Measurements from ENCODE around the gene PRR5. TPM values are rescaled to one million over a fixed set of nuclear protein-coding genes. Genes with fewer than 3 reads are reported as not detected.

Gene PRR5
- polyA plus RNA-seq, 4 donors = 37.0 to 80.5 (median 61.8) TPM

GRCh38 chr22:44727709-44728108 lies 25.7 kb downstream of the PRR5 start:
- H3K27me3 ChIP-seq (ENCODE audit: control insufficient read depth in 3 of 3, insufficient read depth in 3 of 3, low read length in 3 of 3) = no peaks in the 10 kb centered on the region
- H3K27ac ChIP-seq (ENCODE audit: low read depth in 1 of 3, low read length in 2 of 3) = no peak overlapping the region
- H3K4me3 ChIP-seq (ENCODE audit: low read depth in 1 of 3, low read length in 3 of 3) = no peak overlapping the region
- peaks cover 0 to 29% (median 0%) of the 10 kb centered on the region in 3 donors for H3K4me1 ChIP-seq (ENCODE audit: control insufficient read depth in 3 of 3, insufficient read depth in 2 of 3, low read depth in 1 of 3, low read length in 2 of 3)
- WGBS, 3 donors = 83 to 92% (median 85%) methylated on average over 12 to 13 of the region's 13 CpGs
- peaks cover 0 to 82% (median 3%) of the 10 kb centered on the region in 3 donors for H3K36me3 ChIP-seq (ENCODE audit: control insufficient read depth in 3 of 3, insufficient read depth in 2 of 3, low read depth in 1 of 3, low read length in 3 of 3)
- no peaks in the 10 kb centered on the region for H3K9me3 ChIP-seq (ENCODE audit: control insufficient read depth in 2 of 2, insufficient read depth in 1 of 2, low read depth in 1 of 2, low read length in 1 of 2)
- DNase-seq (no peak), FAIRE-seq (no peak)

GRCh38 chr22:44728761-44729324 lies 26.8 kb downstream of the PRR5 start:
- Histone ChIP-seq H3K27ac (ENCODE audit: low read depth in 1 of 3, low read length in 2 of 3) (peak overlapping the region in 2 of 3 donors; percentile 24 to 72), H3K9me3 (ENCODE audit: control insufficient read depth in 2 of 2, insufficient read depth in 1 of 2, low read depth in 1 of 2, low read length in 1 of 2) (no peaks in the 10 kb centered on the region), H3K4me1 (ENCODE audit: control insufficient read depth in 3 of 3, insufficient read depth in 2 of 3, low read depth in 1 of 3, low read length in 2 of 3) (peaks cover 0 to 29% (median 0%) of the 10 kb centered on the region in 3 donors), H3K4me3 (ENCODE audit: low read depth in 1 of 3, low read length in 3 of 3) (no peak overlapping the region), H3K27me3 (ENCODE audit: control insufficient read depth in 3 of 3, insufficient read depth in 3 of 3, low read length in 3 of 3) (no peaks in the 10 kb centered on the region), H3K36me3 (ENCODE audit: control insufficient read depth in 3 of 3, insufficient read depth in 2 of 3, low read depth in 1 of 3, low read length in 3 of 3) (peaks cover 0 to 88% (median 3%) of the 10 kb centered on the region in 3 donors)
- 57 to 71% (median 59%) methylated on average over 21 of the region's 21 CpGs for WGBS, 3 donors
- peak in 1 of 2 donors; percentile 68 for DNase-seq
- FAIRE-seq = no peak

GRCh38 chr22:44729391-44730021 lies 27.5 kb downstream of the PRR5 start:
- H3K36me3 ChIP-seq (ENCODE audit: control insufficient read depth in 3 of 3, insufficient read depth in 2 of 3, low read depth in 1 of 3, low read length in 3 of 3) = peaks cover 0 to 87% (median 3%) of the 10 kb centered on the region in 3 donors
- no peaks in the 10 kb centered on the region for H3K27me3 ChIP-seq (ENCODE audit: control insufficient read depth in 3 of 3, insufficient read depth in 3 of 3, low read length in 3 of 3)
- H3K4me3 ChIP-seq (ENCODE audit: low read depth in 1 of 3, low read length in 3 of 3) = no peak overlapping the region
- peaks cover 0 to 29% (median 0%) of the 10 kb centered on the region in 3 donors for H3K4me1 ChIP-seq (ENCODE audit: control insufficient read depth in 3 of 3, insufficient read depth in 2 of 3, low read depth in 1 of 3, low read length in 2 of 3)
- FAIRE-seq (no peak), DNase-seq (peak in 1 of 2 donors; percentile 56)
- H3K27ac ChIP-seq (ENCODE audit: low read depth in 1 of 3, low read length in 2 of 3) = peak overlapping the region in 2 of 3 donors; percentile 24 to 72
- WGBS, 3 donors = 52 to 87% (median 82%) methylated on average over 37 to 39 of the region's 39 CpGs
- no peaks in the 10 kb centered on the region for H3K9me3 ChIP-seq (ENCODE audit: control insufficient read depth in 2 of 2, insufficient read depth in 1 of 2, low read depth in 1 of 2, low read length in 1 of 2)

DNA sequence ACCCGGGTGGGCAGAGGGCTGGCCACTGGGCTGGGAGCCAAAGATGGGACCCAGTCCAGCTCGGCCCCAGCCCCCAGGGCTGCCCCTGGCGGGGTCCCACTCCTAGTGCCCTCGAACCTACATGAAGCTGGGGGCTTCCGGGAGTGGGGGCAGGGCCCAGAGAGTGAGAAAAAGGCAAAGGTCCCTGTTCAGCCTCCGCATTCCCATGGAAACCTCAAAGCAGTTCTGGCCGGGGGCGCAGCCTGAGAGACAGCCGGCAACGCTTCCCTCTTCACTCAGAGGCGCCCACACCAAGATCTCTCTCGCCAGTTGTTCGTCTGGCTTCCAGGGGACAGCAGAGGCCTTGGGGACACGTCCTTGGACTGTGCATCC lies 28.0 kb downstream of the PRR5 start:
- DNase-seq = no peak
- 58 to 86% (median 67%) methylated on average over 12 to 14 of the region's 14 CpGs for WGBS, 3 donors
- peaks cover 0 to 24% (median 0%) of the 10 kb centered on the region in 3 donors for H3K4me1 ChIP-seq (ENCODE audit: control insufficient read depth in 3 of 3, insufficient read depth in 2 of 3, low read depth in 1 of 3, low read length in 2 of 3)
- FAIRE-seq = no peak
- H3K36me3 ChIP-seq (ENCODE audit: control insufficient read depth in 3 of 3, insufficient read depth in 2 of 3, low read depth in 1 of 3, low read length in 3 of 3) = peaks cover 0 to 82% (median 3%) of the 10 kb centered on the region in 3 donors
- no peaks in the 10 kb centered on the region for H3K27me3 ChIP-seq (ENCODE audit: control insufficient read depth in 3 of 3, insufficient read depth in 3 of 3, low read length in 3 of 3)
- no peaks in the 10 kb centered on the region for H3K9me3 ChIP-seq (ENCODE audit: control insufficient read depth in 2 of 2, insufficient read depth in 1 of 2, low read depth in 1 of 2, low read length in 1 of 2)
- H3K4me3 ChIP-seq (ENCODE audit: low read depth in 1 of 3, low read length in 3 of 3) = no peak overlapping the region
- peak overlapping the region in 2 of 3 donors; percentile 11 to 72 for H3K27ac ChIP-seq (ENCODE audit: low read depth in 1 of 3, low read length in 2 of 3)

- no peak overlapping the region for H3K4me3 ChIP-seq (ENCODE audit: low read depth in 1 of 3, low read length in 3 of 3)
- FAIRE-seq (no peak), DNase-seq (no peak)
- no peaks in the 10 kb centered on the region for H3K27me3 ChIP-seq (ENCODE audit: control insufficient read depth in 3 of 3, insufficient read depth in 3 of 3, low read length in 3 of 3)
- 80 to 89% (median 84%) methylated on average over 19 of the region's 19 CpGs for WGBS, 3 donors
- peaks cover 0 to 22% (median 0%) of the 10 kb centered on the region in 3 donors for H3K4me1 ChIP-seq (ENCODE audit: control insufficient read depth in 3 of 3, insufficient read depth in 2 of 3, low read depth in 1 of 3, low read length in 2 of 3)
- no peaks in the 10 kb centered on the region for H3K9me3 ChIP-seq (ENCODE audit: control insufficient read depth in 2 of 2, insufficient read depth in 1 of 2, low read depth in 1 of 2, low read length in 1 of 2)
- peaks cover 0 to 74% (median 3%) of the 10 kb centered on the region in 3 donors for H3K36me3 ChIP-seq (ENCODE audit: control insufficient read depth in 3 of 3, insufficient read depth in 2 of 3, low read depth in 1 of 3, low read length in 3 of 3)
- peak overlapping the region in 2 of 3 donors; percentile 11 to 72 for H3K27ac ChIP-seq (ENCODE audit: low read depth in 1 of 3, low read length in 2 of 3)
Observed at GRCh38 chr22:44730490-44731356, 28.7 kb downstream of the PRR5 start.

GRCh38 chr22:44731357-44731970 lies 29.5 kb downstream of the PRR5 start:
- DNase-seq = no peak
- H3K27me3 ChIP-seq (ENCODE audit: control insufficient read depth in 3 of 3, insufficient read depth in 3 of 3, low read length in 3 of 3) = no peaks in the 10 kb centered on the region
- H3K4me1 ChIP-seq (ENCODE audit: control insufficient read depth in 3 of 3, insufficient read depth in 2 of 3, low read depth in 1 of 3, low read length in 2 of 3) = peaks cover 0 to 25% (median 0%) of the 10 kb centered on the region in 3 donors
- peaks cover 0 to 67% (median 3%) of the 10 kb centered on the region in 3 donors for H3K36me3 ChIP-seq (ENCODE audit: control insufficient read depth in 3 of 3, insufficient read depth in 2 of 3, low read depth in 1 of 3, low read length in 3 of 3)
- H3K4me3 ChIP-seq (ENCODE audit: low read depth in 1 of 3, low read length in 3 of 3) = no peak overlapping the region
- WGBS, 3 donors = 83 to 88% (median 85%) methylated on average over 7 of the region's 7 CpGs
- no peak for FAIRE-seq
- H3K9me3 ChIP-seq (ENCODE audit: control insufficient read depth in 2 of 2, insufficient read depth in 1 of 2, low read depth in 1 of 2, low read length in 1 of 2) = no peaks in the 10 kb centered on the region
- H3K27ac ChIP-seq (ENCODE audit: low read depth in 1 of 3, low read length in 2 of 3) = no peak overlapping the region

- FAIRE-seq = no peak
Observed at GRCh38 chr22:44732017-44732561, 30.1 kb downstream of the PRR5 start.

DNA sequence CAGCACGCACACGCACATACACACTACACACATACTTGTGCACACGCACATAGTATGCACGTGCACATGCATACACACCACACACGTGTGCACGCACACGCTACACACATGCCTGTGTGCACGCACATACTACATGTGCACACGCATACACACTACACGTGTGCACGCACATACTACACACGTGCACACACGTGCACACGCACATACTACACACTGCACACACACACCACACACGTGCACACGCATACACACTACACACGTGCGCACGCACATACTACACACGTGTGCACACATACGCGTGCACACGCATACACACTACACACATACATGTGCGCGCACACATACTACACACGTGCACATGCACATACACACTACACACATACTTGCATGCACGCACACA lies 30.7 kb downstream of the PRR5 start:
- WGBS, 3 donors = 92% methylated on average over 27 of the region's 27 CpGs
- FAIRE-seq (no peak), DNase-seq (no peak)
- Histone ChIP-seq H3K4me1 (ENCODE audit: control insufficient read depth in 3 of 3, insufficient read depth in 2 of 3, low read depth in 1 of 3, low read length in 2 of 3) (peaks cover 0 to 29% (median 0%) of the 10 kb centered on the region in 3 donors), H3K4me3 (ENCODE audit: low read depth in 1 of 3, low read length in 3 of 3) (no peak overlapping the region), H3K9me3 (ENCODE audit: control insufficient read depth in 2 of 2, insufficient read depth in 1 of 2, low read depth in 1 of 2, low read length in 1 of 2) (no peaks in the 10 kb centered on the region), H3K36me3 (ENCODE audit: control insufficient read depth in 3 of 3, insufficient read depth in 2 of 3, low read depth in 1 of 3, low read length in 3 of 3) (peaks cover 0 to 55% (median 3%) of the 10 kb centered on the region in 3 donors), H3K27me3 (ENCODE audit: control insufficient read depth in 3 of 3, insufficient read depth in 3 of 3, low read length in 3 of 3) (no peaks in the 10 kb centered on the region), H3K27ac (ENCODE audit: low read depth in 1 of 3, low read length in 2 of 3) (no peak overlapping the region)

More at GRCh38 chr22:44732017-44732561, 30.1 kb downstream of the PRR5 start:
- 88 to 92% (median 89%) methylated on average over 21 of the region's 21 CpGs for WGBS, 3 donors
- Histone ChIP-seq H3K4me3 (ENCODE audit: low read depth in 1 of 3, low read length in 3 of 3) (no peak overlapping the region), H3K36me3 (ENCODE audit: control insufficient read depth in 3 of 3, insufficient read depth in 2 of 3, low read depth in 1 of 3, low read length in 3 of 3) (peaks cover 0 to 61% (median 3%) of the 10 kb centered on the region in 3 donors), H3K9me3 (ENCODE audit: control insufficient read depth in 2 of 2, insufficient read depth in 1 of 2, low read depth in 1 of 2, low read length in 1 of 2) (no peaks in the 10 kb centered on the region), H3K27ac (ENCODE audit: low read depth in 1 of 3, low read length in 2 of 3) (no peak overlapping the region), H3K4me1 (ENCODE audit: control insufficient read depth in 3 of 3, insufficient read depth in 2 of 3, low read depth in 1 of 3, low read length in 2 of 3) (peaks cover 0 to 25% (median 0%) of the 10 kb centered on the region in 3 donors), H3K27me3 (ENCODE audit: control insufficient read depth in 3 of 3, insufficient read depth in 3 of 3, low read length in 3 of 3) (no peaks in the 10 kb centered on the region)
- no peak for DNase-seq

Data from small intestine (tissue), 7 donors.